ENCODE results near the gene REL.

The REL gene

DNA sequence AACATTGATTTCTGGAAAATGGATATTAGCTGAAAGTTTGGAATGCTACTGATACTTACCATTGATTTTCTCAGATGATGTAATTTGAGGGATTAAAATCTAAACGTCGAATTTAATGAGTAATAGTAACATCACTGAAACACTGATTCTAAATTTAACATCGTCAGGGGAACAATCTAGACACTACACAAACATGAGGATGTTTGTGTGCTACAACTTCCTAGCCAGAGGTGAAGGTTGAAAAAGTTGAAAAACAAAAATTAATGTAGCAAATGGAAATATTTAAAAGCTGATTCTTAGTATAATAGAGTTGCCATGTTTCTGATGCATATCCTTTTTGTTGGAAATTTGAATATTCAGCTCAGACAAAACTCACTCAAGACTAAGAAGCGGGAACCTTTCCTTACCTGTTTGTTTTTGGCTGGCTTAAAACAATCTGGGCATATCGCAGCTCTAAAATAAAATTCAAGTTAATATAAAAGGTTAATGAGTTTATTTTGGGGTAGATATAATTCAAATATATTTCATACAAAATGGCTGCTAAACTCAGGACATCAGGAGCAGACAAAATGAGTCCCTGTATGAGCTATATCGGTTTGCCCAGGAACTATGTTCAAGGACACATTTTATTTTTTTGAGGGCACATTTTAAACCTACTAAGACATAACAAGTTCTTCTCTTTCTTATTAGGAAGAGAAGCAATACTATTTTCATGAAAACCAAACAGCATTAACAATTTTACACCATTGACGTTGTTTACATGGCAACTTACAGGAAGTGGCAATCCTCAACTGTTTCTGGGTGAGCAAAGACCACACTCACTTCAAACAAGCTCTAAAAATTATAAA is 83.5 kb downstream of the REL start:
- DNase-seq (ENCODE audit: low read depth, low spot score) = no peak

DNA sequence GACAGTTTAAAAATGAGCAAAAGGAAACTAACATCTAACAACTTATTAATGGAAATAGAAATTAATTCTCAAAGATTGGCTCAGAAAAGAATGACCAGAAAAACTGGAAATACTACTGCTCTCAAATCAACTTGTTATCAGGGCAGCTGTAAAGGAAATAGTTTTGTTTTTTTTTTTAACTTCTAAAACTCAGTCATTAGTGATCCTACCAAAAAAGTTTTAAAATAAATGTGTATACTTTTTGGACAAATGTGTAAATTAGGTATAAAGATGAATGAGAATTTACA is 84.1 kb downstream of the REL start:
- no peak for DNase-seq (ENCODE audit: low read depth, low spot score)

GRCh38 chr2:60966507-60967405 is 85.4 kb downstream of the REL start:
- DNase-seq (ENCODE audit: low read depth, low spot score) = no peak

DNA sequence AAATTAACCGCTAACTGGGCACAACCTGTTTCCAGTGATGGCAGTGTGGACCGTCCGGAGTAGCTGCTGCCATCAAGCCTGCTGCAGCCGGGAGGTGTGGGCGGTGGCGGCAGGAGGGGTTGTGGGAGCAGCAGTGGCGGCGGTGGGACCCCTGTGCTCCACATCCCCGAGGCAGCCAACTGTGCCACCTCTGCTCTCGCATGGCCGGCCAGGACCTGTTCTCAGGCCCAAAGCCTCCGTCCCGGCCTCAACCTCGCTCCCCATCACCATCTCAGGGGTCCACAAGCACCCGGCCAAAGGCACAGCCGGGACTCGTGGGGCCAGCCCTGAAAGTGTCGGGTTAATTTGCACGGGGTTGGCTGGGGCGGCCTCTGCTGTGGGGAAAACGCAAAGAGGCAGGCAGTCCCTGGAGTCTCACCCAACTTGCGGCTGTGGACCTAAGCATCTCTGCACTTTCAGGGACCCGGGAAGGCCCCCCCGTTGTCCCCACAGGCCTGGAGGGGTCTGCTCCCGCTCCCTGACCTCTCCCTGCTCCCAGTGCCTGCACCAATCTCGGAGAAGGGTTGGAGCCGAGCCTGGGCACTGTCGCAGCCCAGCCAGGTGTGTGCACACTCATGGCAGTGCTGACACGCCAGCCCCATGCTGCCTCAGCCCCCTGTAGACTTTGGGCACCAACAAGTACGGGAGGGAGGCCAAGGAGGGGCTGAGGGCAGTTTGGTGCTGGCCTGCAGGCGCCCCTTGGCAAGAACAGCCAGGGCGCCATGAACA is 91.7 kb downstream of the REL start:
- DNase-seq (ENCODE audit: low read depth, low spot score) = no peak

- DNase-seq (ENCODE audit: low read depth, low spot score) = no peak
These were observed 92.3 kb downstream of the REL start for GRCh38 chr2:60973705-60974104.

DNA sequence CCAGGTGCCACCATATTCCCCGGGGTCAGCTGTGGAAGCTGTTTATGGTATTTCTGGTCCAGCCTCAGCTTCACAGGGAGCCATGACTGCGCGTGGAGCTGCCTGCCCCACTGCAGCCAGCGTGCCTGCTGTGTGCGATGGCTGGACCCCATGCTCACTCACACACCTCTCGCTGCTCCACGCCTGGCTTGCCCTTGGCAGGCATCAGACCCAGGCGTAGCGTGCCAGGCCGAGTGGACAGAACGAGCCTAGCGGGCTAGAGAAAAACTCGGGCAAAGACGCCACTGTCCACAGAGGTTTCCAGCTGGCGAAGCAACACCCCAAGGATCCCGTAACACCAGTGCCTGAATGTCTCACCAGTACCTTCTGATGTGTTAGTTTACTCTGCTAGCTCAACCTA is 93.3 kb downstream of the REL start:
- DNase-seq (ENCODE audit: low read depth, low spot score) = no peak
